ENCODE results near the gene CARD19. TPM values are rescaled to one million over a fixed set of nuclear protein-coding genes. Genes with fewer than 3 reads are reported as not detected.

Gene CARD19
- total and polyA plus RNA-seq, 9 of the 15 experiments (the other 6 are each of a cell fraction or from before 2014, with no cell fraction given), result 0.90 to 34.9 (median 14.6) TPM

- TF ChIP-seq CTCF (IDR thresholded peaks at IDR 0.05 in 2 of 3, conservative IDR thresholded peaks at IDR 0.05 in 1 of 3; ENCODE audit: insufficient read depth in 2 of 3, low read depth in 1 of 3, low read length in 3 of 3), result no peak
- TF ChIP-seq MYC (IDR thresholded peaks at IDR 0.05; ENCODE audit: low read depth, low read length), result no peak
- TF ChIP-seq MYC (CRISPR knock-in tag; IDR thresholded peaks at IDR 0.05; ENCODE audit: borderline replicate concordance, low read depth), result no peak
- no peak for TF ChIP-seq ZNF41 (CRISPR knock-in tag; conservative IDR thresholded peaks at IDR 0.05)
- no peak for TF ChIP-seq SRSF3 (IDR thresholded peaks at IDR 0.05; ENCODE audit: insufficient read depth, low read length)
- TF ChIP-seq CREBBP (IDR thresholded peaks at IDR 0.05; ENCODE audit: low read depth, low read length), result no peak
- no peak for TF ChIP-seq ZNF75A (CRISPR knock-in tag; IDR thresholded peaks at IDR 0.05)
- TF ChIP-seq RFX5 (IDR thresholded peaks at IDR 0.05; ENCODE audit: low read depth, low read length), result no peak
- TF ChIP-seq SIN3A (IDR thresholded peaks at IDR 0.05; ENCODE audit: borderline replicate concordance in 2 of 2, control insufficient read depth in 1 of 2, low read depth in 2 of 2, low read length in 2 of 2), result no peak
- TF ChIP-seq DACH1 (IDR thresholded peaks at IDR 0.05; ENCODE audit: partially characterized antibody), result no peak
- TF ChIP-seq ZSCAN32 (CRISPR knock-in tag; IDR thresholded peaks at IDR 0.05), result no peak
- no peak for TF ChIP-seq TSHZ1 (CRISPR knock-in tag; IDR thresholded peaks at IDR 0.05)
- TF ChIP-seq ELF2 (CRISPR knock-in tag; IDR thresholded peaks at IDR 0.05), result no peak
These were observed 47.2 kb upstream of the CARD19 start (continued) for GRCh38 chr9:93048566-93049448.

Data from K562 (cell line).